GM12892 (cell line): ENCODE measurements around the gene ETV1.

Experiments
- POLR2A ChIP-seq: IDR thresholded peaks from 2 replicates; pipeline ENCODE4 v1.6.1; 2011; ENCODE audit warnings: low read depth, low read length, control low read depth
- TAF1 ChIP-seq: IDR thresholded peaks from 2 replicates; pipeline ENCODE4 v1.6.1; 2011; ENCODE audit warnings: low read depth, mild to moderate bottlenecking, control low read depth, low read length, borderline replicate concordance

- TF ChIP-seq POLR2A = no peak
- TF ChIP-seq TAF1 = no peak
These were observed 140.8 kb downstream of the ETV1 start for GRCh38 chr7:13848681-13849131.
